ENCODE data around the gene VEZT.

DNA sequence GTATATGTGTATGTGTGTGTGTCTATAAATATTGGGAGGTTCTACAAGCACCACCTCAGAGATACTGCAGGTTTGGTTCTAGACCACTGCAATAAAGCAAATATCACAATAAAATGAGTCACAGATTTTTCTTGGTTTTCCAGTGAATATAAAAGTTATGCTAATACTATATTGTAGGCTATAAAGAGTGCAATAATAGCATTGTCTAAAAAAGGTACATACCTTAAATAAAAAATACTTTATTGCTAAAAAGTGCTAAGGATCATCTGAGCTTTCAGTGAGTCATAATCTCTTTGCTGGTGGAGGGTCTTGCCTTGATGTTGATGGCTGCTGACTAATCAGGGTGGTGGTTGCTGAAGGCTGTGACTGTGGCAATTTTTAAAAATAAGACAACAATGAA, 111.1 kb downstream of the VEZT start:
- TF ChIP-seq, protein P1, sequence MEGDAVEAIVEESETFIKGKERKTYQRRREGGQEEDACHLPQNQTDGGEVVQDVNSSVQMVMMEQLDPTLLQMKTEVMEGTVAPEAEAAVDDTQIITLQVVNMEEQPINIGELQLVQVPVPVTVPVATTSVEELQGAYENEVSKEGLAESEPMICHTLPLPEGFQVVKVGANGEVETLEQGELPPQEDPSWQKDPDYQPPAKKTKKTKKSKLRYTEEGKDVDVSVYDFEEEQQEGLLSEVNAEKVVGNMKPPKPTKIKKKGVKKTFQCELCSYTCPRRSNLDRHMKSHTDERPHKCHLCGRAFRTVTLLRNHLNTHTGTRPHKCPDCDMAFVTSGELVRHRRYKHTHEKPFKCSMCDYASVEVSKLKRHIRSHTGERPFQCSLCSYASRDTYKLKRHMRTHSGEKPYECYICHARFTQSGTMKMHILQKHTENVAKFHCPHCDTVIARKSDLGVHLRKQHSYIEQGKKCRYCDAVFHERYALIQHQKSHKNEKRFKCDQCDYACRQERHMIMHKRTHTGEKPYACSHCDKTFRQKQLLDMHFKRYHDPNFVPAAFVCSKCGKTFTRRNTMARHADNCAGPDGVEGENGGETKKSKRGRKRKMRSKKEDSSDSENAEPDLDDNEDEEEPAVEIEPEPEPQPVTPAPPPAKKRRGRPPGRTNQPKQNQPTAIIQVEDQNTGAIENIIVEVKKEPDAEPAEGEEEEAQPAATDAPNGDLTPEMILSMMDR (conservative IDR thresholded peaks at IDR 0.05; ENCODE audit: low read length) = no peak
- no peak for TF ChIP-seq EZH2phosphoT487 (IDR thresholded peaks at IDR 0.05; ENCODE audit: borderline replicate concordance, low read depth, low read length)

All from OCI-LY7 (cell line).